NCI-H1417 treated with DMSO at 0.1 percent for 48 hours (cell line): ENCODE measurements around the gene AURKB.
"Not testable (repeated sequence)": the region's sequence is repeated elsewhere in the genome, so short reads cannot be mapped to it uniquely, and the experiment has no call there.

ENCODE experiments used
- DNase-seq: peaks from one replicate; lab custom pipeline; 2025; lab: John Stamatoyannopoulos, UW

AURKB gene

DNA sequence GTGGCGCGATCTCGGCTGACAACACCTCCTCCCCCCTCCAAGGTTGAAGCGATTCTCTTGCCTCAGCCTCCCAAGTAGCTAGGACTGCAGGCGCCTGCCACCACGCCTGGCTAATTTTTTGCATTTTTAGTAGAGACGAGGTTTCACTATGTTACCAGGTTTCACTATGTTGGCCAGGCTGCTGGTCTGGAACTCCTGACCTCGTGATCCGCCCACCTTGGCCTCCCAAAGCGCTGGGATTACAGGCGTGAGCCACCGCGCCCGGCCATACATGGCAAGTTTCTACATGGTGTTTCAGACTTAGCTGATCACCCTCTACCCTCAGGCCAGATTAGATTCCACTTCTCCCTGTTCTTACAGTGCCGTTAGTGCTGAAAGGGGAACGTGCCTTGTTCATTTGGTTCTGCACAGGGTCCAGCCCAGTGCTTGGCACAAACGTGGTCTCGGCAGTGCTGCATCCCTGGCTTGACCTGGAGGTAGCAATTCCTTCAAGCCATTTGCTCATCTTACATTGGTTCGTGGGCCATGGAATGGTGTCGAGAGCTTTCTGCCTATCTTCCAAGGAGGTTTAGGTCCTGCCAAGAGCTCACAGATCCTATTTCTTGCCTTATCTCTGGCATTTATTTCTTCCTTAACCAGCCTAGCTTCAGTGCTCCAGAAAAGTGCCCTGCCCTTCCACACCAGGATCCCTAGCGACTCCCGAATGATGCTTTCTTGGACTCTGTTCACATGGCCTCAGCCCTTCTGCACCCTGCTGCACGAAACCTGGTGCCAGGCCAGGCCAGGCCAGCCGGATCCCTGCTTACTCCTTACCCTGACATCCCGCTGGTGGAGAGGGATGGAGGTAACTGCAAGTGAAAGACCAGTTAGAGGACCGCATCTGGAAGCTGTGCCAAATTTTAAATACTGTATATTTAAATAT, 14.8 kb upstream of the AURKB start:
- no peak for DNase-seq

DNA sequence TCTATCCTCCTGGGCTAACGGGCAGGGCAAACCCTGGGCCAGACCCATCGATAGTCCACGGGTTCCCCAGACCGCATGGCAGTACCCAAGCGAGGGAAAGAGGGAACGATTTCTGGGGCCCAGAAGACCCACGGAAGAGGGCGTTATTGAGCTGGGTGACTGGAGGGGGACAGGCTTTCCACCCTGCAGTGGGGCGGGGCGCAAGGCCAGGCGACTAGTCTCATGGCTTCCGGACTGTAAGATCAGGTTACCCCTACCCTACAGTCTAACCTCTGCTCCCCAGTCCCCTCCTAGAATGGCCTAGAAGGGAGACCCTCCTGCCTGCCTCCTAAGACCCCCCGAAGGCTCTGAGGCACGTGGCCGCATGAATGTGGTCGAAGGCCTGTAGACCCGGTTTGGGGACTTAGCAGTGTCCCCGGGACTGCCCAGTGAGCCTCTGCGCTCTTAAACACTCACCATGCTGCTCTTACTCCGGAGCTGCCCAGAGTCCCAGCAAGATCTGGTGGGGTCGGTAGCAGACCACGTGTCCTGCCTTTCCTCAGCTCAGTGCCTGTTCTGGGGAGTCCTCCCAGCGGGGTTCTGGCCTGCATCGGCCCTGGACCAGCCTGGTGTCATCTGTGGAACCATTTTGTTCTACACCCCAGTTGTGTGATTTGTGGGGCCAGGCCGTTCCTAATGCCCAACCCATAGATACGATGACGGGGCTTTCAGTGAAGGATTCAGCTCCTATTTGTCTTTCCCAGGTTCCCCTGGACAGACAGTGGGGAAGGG, 13.2 kb upstream of the AURKB start:
- DNase-seq = peak; percentile 0

GRCh38 chr17:8222630-8223355, 12.4 kb upstream of the AURKB start:
- DNase-seq = peak; percentile 12

- DNase-seq = no peak
These were observed 11.9 kb upstream of the AURKB start for GRCh38 chr17:8222380-8222629.

DNA sequence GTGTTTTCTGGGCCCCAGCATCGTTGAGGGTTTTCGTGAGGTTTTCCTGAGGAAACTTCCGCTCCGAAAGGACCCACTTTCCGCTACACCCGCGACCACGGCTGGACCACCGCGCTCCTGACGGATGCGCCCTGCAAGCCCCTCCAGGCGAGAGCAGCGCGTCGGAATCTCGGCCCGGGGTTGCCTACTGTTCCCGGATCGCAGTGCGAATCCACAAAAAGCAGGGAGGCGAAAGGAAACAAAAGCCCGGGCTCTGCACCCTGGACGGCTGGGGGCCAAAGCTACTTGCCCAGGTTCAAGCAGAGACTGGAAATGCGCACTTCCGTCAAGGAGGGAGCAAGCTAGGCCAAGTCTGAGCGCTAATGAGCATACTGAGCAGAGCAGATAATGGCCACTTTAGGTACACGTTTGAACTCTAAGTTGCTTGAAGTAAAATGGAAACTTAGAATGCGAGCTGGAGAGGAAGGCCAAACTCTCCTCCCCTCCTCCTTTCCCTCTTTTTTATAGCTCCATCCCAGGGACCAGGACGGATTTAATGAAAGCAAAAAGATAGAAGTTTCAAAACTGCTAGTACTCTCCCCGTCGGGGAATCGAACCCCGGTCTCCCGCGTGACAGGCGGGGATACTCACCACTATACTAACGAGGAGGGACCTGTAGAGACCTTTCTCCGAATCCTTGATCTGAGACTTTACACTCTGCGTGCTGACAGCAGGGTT, 11.4 kb upstream of the AURKB start:
- DNase-seq = peak; percentile 9

DNA sequence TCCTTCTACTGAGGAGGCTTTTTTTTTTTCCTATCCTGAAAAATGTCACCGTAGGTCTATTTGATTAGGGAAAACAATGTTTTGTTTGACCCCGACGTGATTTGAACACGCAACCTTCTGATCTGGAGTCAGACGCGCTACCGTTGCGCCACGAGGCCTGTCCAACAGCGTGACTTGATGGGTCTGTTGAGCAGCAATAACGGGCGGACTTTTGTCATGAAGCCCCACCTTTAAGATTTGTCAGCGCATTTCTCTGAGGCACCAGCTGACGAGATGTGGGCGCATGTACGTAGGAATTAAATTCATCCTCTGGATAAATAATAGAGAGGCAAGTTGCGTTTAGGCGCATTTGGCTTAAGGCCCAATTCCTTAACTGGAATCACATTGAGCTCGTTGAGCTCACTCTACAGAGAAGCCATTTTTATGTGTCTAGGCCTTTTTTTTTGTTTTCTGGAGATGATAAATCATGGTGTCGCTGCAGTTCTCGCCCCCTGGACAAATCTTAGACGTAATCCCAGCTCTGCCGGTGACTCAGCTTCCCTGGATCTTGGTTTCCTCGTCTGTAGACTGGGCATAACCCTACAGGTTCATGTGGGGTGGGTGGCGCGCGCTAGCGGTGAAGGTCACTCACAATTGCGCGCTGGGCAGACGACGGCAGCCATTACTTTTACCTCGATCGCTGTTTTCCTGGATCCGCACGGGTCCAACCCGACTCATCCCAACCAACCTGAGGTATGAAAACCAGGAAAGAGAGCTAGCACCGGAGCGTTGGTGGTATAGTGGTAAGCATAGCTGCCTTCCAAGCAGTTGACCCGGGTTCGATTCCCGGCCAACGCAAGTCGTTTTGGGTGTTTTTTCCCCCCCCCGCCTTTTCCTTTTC, 10.6 kb upstream of the AURKB start:
- peak; percentile 72 for DNase-seq

- not testable (repeated sequence) for DNase-seq
These were observed 3.6 kb upstream of the AURKB start for GRCh38 chr17:8214000-8214399.

- DNase-seq = no peak
These were observed 2.2 kb upstream of the AURKB start for GRCh38 chr17:8212312-8213180.

GRCh38 chr17:8210761-8211458, 535 bp upstream of the AURKB start:
- no peak for DNase-seq

- DNase-seq = no peak
These were observed 3.8 kb downstream of the AURKB start for GRCh38 chr17:8206536-8206935.

DNA sequence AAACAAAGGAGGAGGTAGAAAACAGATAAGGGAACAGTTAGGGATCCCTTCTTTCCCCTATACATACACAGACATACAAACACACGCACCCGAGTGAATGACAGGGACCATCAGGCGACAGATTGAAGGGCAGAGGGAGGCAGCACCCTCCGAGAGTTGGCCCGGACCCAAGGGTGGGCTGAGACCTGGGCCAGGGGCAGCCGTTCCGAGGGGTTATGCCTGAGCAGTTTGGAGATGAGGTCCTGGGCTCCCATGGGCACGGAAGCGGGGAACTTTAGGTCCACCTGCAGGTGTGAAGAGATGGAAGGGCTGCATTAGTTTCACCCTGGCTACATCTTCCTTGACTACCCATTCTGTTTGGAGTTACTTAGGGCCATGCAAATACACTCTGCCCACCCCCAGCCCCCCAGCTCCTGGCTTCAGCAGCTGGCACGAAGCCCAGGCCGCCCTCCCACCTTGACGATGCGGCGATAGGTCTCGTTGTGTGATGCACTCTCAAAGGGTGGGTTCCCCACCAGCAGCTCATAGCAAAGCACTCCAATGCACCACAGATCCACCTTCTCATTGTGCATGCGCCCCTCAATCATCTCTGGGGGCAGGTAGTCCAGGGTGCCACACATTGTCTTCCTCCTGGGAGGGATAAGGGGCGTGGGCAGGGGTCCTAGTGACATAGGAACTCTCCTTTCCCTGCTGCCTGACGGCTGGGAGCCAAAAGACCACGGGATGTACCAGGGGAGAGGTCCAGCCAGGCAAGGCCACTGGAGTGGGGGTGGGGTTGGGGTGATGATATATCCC, 5.4 kb downstream of the AURKB start:
- no peak for DNase-seq

DNA sequence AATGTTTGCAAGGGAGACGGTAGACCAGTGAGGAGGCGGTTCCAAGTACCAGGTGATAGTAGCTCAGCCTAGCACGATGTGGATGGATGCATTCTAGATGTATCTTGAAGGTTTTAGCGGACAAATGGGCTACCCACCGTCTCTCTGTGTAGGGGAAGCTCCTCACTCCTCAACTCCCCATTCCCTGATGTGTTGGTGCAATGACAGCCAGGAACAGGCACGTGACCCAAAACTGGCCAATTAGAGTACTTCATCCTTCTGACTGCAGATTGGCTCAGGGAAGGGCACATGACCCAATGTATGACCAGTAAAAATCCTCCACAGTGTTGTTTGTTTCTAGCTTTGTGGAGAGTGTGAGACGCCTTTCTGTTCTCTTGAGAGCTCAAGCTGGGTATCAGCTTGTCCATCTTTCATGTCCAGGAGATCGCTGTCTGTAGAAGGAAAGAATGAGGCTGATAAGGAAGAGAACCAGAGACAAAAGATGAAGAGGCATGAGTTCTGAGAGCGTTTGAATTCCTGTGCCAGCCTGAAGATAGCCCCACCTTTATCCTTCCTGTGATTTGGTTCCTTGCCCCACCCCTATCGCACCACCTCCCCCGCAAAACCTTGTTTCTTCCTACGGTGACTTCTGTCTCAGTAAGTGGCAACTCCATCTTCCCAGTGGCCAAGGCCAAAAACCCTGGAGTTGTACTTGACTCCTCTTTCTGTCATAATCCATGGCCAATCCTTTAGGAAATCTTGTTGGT, 18.1 kb downstream of the AURKB start:
- DNase-seq = no peak

DNA sequence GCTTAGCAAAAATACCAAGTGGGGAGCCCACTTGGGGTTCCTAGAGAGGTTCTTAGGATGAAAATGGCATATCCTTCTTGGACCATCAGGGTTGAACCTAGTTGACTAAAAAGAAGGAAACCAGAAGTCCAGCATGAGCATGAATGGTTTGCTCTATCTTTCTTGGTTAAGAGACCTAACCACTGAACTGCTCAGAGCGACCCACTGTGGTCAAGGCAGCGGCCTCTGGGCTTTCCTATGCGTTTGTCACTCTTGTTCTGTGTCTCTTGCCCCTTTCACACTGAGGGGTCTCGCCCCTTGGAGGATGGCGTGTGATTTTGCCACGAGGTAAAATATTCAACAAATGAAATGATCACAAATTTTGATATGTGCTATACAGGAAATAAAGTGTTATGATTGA, 19.9 kb downstream of the AURKB start:
- no peak for DNase-seq

- peak; percentile 78 for DNase-seq
These were observed 20.5 kb downstream of the AURKB start, which contains the start of gene BORCS6 for GRCh38 chr17:8189711-8190477. BORCS6 (minus strand) TSS chr17:8190180; CDS start chr17:8190140, 40 bp downstream.

GRCh38 chr17:8189041-8189710, 21.2 kb downstream of the AURKB start:
- DNase-seq = no peak

GRCh38 chr17:8188263-8188839, 22.0 kb downstream of the AURKB start:
- DNase-seq = no peak
